WTC11 (cell line): ENCODE results near the gene MGAT5B.

Experiments
- CTCF ChIP-seq: fragments of 200-600 bp; IDR thresholded peaks from 2 replicates; pipeline ENCODE4 v1.8.0; 2022; ENCODE audit warnings: antibody characterized with exemption
- E2F1 ChIP-seq: sonication (generic); formaldehyde crosslinking; IDR thresholded peaks from 2 replicates; pipeline ENCODE4 v1.8.0; 2022; ENCODE audit warnings: mild to moderate bottlenecking, missing genetic modification reagents
- ERG ChIP-seq: fragments of 250-450 bp; sonication (Bioruptor Pico); IDR thresholded peaks from 2 replicates; pipeline ENCODE4 v1.8.0; 2021; ENCODE audit warnings: mild to moderate bottlenecking
- IRF1 ChIP-seq: sonication (generic); formaldehyde crosslinking; IDR thresholded peaks from 2 replicates; pipeline ENCODE4 v1.8.0; 2023; ENCODE audit warnings: missing genetic modification reagents
- NFE2L1 ChIP-seq: sonication (generic); formaldehyde crosslinking; IDR thresholded peaks from 2 replicates; pipeline ENCODE4 v1.8.1; 2023; ENCODE audit warnings: missing genetic modification reagents
- SMAD4 ChIP-seq: sonication (generic); formaldehyde crosslinking; IDR thresholded peaks from 2 replicates; pipeline ENCODE4 v1.8.0; 2022; ENCODE audit warnings: mild to moderate bottlenecking, missing genetic modification reagents
- SP1 ChIP-seq: sonication (generic); formaldehyde crosslinking; conservative IDR thresholded peaks from 2 replicates; pipeline ENCODE4 v1.8.1; 2022; ENCODE audit warnings: missing genetic modification reagents
- TCF7 ChIP-seq: sonication (generic); formaldehyde crosslinking; IDR thresholded peaks from 2 replicates; pipeline ENCODE4 v1.8.0; 2022; ENCODE audit warnings: mild to moderate bottlenecking, low read depth, missing genetic modification reagents, moderate library complexity

GRCh38 chr17:76855105-76855504, 13.1 kb upstream of the MGAT5B start:
- TF ChIP-seq CTCF (no peak), NFE2L1 (no peak), SP1 (CRISPR knock-in tag) (no peak), TCF7 (CRISPR knock-in tag) (no peak), SMAD4 (CRISPR knock-in tag) (no peak), E2F1 (CRISPR knock-in tag) (no peak), IRF1 (CRISPR knock-in tag) (no peak), ERG (no peak)
